Gastrocnemius medialis (tissue), 4 donors: ENCODE results near the gene ANKRD22. TPM values are rescaled to one million over a fixed set of nuclear protein-coding genes. Genes with fewer than 3 reads are reported as not detected.
A peak's percentile ranks its signal among the peaks of the same experiment; 100 is the strongest.

ENCODE experiments used
- ATAC-seq, 2 donors: fragments of 150-250 bp; one replicate each; pipeline ENCODE4 v1.9.1; 2016
- DNase-seq, 2 donors: peaks; one replicate each; pipeline ENCODE4 v3.0.0-alpha.2; 2019
- H3K27ac ChIP-seq, 4 donors: fragments of 200-600 bp; sonication (generic); 1 replicate in 1 of 4; 2 replicates in 3 of 4; pipeline ENCODE4 v1.5.1; 2016 to 2018; ENCODE audit warnings: mild to moderate bottlenecking in 2 of 4, moderate library complexity in 1 of 4
- H3K27me3 ChIP-seq, 3 donors: fragments of 200-600 bp; sonication (generic) in 2 of 3; 1 replicate in 1 of 3; 2 replicates in 2 of 3; pipeline versions ENCODE4 v1.5.1 to v1.6.0; 2016 to 2019; ENCODE audit warnings: mild to moderate bottlenecking in 1 of 3, moderate library complexity in 1 of 3
- H3K36me3 ChIP-seq, 2 donors: fragments of 200-600 bp; sonication (generic) in 1 of 2; one replicate each; pipeline ENCODE4 v1.5.1; 2017 to 2018
- H3K4me1 ChIP-seq, 2 donors: fragments of 200-600 bp; sonication (generic) in 1 of 2; one replicate each; pipeline ENCODE4 v1.5.1; 2016 to 2017; ENCODE audit warnings: mild to moderate bottlenecking in 2 of 2
- H3K4me3 ChIP-seq, 4 donors: fragments of 200-600 bp; sonication (generic) in 3 of 4; 1 replicate in 1 of 4; 2 replicates in 3 of 4; pipeline ENCODE4 v1.5.1; 2016 to 2019; ENCODE audit warnings: mild to moderate bottlenecking in 2 of 4
- H3K9me3 ChIP-seq, 3 donors: fragments of 200-600 bp; sonication (generic) in 2 of 3; 1 replicate in 1 of 3; 2 replicates in 2 of 3; pipeline ENCODE4 v1.5.1; 2016 to 2019
- CTCF ChIP-seq, 5 experiments: fragments of 450-650 bp in 3 of 5; fragments of 200-600 bp in 2 of 5; sonication (generic) in 2 of 5; IDR thresholded peaks in 4 of 5; conservative IDR thresholded peaks in 1 of 5; 1 replicate in 4 of 5; 2 replicates in 1 of 5; pipeline ENCODE4 v1.5.1; 2016 to 2019; ENCODE audit warnings: antibody characterized with exemption in 5 of 5, mild to moderate bottlenecking in 3 of 5, moderate library complexity in 3 of 5
- POLR2A ChIP-seq, 2 donors: fragments of 450-650 bp; IDR thresholded peaks; one replicate each; pipeline ENCODE4 v1.6.1; 2017; ENCODE audit warnings: antibody characterized with exemption in 2 of 2, mild to moderate bottlenecking in 2 of 2, moderate library complexity in 2 of 2
- in situ Hi-C, 4 donors: fragments of 200-750 bp; cut with MboI; loops; one replicate each; pipeline versions ENCODE4 v1.15.0 to v1.8.0; 2017; ENCODE audit warnings: low sequenced_read_pairs in 4 of 4
- intact Hi-C: fragments of 100-400 bp; cut with DNase I; formaldehyde crosslinking; loops from one replicate; pipeline ENCODE4 v1.15.1; 2023; ENCODE audit warnings: low total_unique reads
- total RNA-seq, 4 donors: library from RNA; depleted of rRNA; stranded (reverse); fragments of >200 nt; gene quantifications; one replicate each; pipeline versions ENCODE4 v1.1.0 to v1.2.3, GENCODE V29; 2016

Gene ANKRD22
- total RNA-seq, 4 donors from 2014 or later = not detected

- in situ Hi-C loops = loop anchor here in 1 of 4 donors (25.0 kb wide), 1 partner anchor 213 kb away; the partner anchor contains the start of genes LIPJ and RNLS
- no peak for ATAC-seq
- TF ChIP-seq CTCF (IDR thresholded peaks at IDR 0.05 in 4 of 5, conservative IDR thresholded peaks at IDR 0.05 in 1 of 5) = no peak
- no peak for TF ChIP-seq POLR2A (IDR thresholded peaks at IDR 0.05)
- no peaks in the 10 kb centered on the region for H3K9me3 ChIP-seq
- no peak overlapping the region for H3K4me3 ChIP-seq
- intact Hi-C loops = no loop called here
- H3K27ac ChIP-seq = no peak overlapping the region
- H3K36me3 ChIP-seq = no peaks in the 10 kb centered on the region
- H3K27me3 ChIP-seq = no peaks in the 10 kb centered on the region
- no peak for DNase-seq
- H3K4me1 ChIP-seq = no peaks in the 10 kb centered on the region
Observed at GRCh38 chr10:88800152-88801125, 51.2 kb downstream of the ANKRD22 start.

GRCh38 chr10:88794731-88795130, 56.9 kb downstream of the ANKRD22 start:
- no peaks in the 10 kb centered on the region for H3K4me1 ChIP-seq
- intact Hi-C loops (no loop called here), in situ Hi-C loops (no loop called here)

GRCh38 chr10:88793712-88794299, 57.8 kb downstream of the ANKRD22 start:
- no peaks in the 10 kb centered on the region for H3K9me3 ChIP-seq
- TF ChIP-seq CTCF (IDR thresholded peaks at IDR 0.05 in 4 of 5, conservative IDR thresholded peaks at IDR 0.05 in 1 of 5) = no peak
- TF ChIP-seq POLR2A (IDR thresholded peaks at IDR 0.05) = no peak
- H3K27ac ChIP-seq = no peak overlapping the region
- H3K36me3 ChIP-seq = no peaks in the 10 kb centered on the region
- H3K4me1 ChIP-seq = no peaks in the 10 kb centered on the region
- no peaks in the 10 kb centered on the region for H3K27me3 ChIP-seq
- H3K4me3 ChIP-seq = no peak overlapping the region
- DNase-seq (no peak), ATAC-seq (no peak)
- intact Hi-C loops (no loop called here), in situ Hi-C loops (no loop called here)

More at GRCh38 chr10:88794731-88795130, 56.9 kb downstream of the ANKRD22 start:
- H3K36me3 ChIP-seq = no peaks in the 10 kb centered on the region
- H3K4me3 ChIP-seq = no peak overlapping the region
- DNase-seq (no peak), ATAC-seq (no peak)
- H3K27ac ChIP-seq = no peak overlapping the region
- no peak for TF ChIP-seq CTCF (IDR thresholded peaks at IDR 0.05 in 4 of 5, conservative IDR thresholded peaks at IDR 0.05 in 1 of 5)
- TF ChIP-seq POLR2A (IDR thresholded peaks at IDR 0.05) = no peak
- H3K9me3 ChIP-seq = no peaks in the 10 kb centered on the region
- no peaks in the 10 kb centered on the region for H3K27me3 ChIP-seq

GRCh38 chr10:88792661-88793060, 59.0 kb downstream of the ANKRD22 start:
- in situ Hi-C loops (no loop called here), intact Hi-C loops (no loop called here)
- ATAC-seq = no peak

More at GRCh38 chr10:88792661-88793060, 59.0 kb downstream of the ANKRD22 start:
- no peaks in the 10 kb centered on the region for H3K36me3 ChIP-seq
- no peaks in the 10 kb centered on the region for H3K4me1 ChIP-seq
- no peaks in the 10 kb centered on the region for H3K9me3 ChIP-seq
- no peaks in the 10 kb centered on the region for H3K27me3 ChIP-seq
- no peak overlapping the region for H3K27ac ChIP-seq
- TF ChIP-seq CTCF (IDR thresholded peaks at IDR 0.05 in 4 of 5, conservative IDR thresholded peaks at IDR 0.05 in 1 of 5) = no peak
- TF ChIP-seq POLR2A (IDR thresholded peaks at IDR 0.05) = no peak
- no peak overlapping the region for H3K4me3 ChIP-seq
- peak; percentile 2 to 21 for DNase-seq
